ENCODE results near the gene TRPM3.

The TRPM3 gene

GRCh38 chr9:70814597-70814996 lies 306.8 kb downstream of the TRPM3 start:
- TF ChIP-seq, protein P1, sequence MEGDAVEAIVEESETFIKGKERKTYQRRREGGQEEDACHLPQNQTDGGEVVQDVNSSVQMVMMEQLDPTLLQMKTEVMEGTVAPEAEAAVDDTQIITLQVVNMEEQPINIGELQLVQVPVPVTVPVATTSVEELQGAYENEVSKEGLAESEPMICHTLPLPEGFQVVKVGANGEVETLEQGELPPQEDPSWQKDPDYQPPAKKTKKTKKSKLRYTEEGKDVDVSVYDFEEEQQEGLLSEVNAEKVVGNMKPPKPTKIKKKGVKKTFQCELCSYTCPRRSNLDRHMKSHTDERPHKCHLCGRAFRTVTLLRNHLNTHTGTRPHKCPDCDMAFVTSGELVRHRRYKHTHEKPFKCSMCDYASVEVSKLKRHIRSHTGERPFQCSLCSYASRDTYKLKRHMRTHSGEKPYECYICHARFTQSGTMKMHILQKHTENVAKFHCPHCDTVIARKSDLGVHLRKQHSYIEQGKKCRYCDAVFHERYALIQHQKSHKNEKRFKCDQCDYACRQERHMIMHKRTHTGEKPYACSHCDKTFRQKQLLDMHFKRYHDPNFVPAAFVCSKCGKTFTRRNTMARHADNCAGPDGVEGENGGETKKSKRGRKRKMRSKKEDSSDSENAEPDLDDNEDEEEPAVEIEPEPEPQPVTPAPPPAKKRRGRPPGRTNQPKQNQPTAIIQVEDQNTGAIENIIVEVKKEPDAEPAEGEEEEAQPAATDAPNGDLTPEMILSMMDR (IDR thresholded peaks at IDR 0.05; ENCODE audit: low read depth, low read length) = no peak
- no peak overlapping the region for H3K4me3 ChIP-seq (ENCODE audit: low read depth, low read length)

DNA sequence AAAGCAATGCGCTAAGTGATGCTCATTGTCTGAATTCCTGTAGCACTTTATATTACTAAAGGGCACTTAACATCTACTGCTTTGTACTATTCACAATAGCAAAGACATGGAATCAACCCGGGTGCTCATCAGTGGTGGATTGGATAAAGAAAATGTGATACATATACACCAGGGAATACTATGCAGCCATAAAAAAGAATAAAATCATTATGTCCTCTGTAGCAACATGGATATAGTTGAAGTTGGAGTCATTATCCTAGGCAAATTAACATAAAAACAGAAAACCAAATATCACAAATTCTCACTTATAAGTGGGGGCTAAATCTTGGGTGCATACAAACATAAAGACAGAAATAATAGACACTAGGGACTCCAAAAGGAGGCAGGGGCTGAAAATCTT lies 308.3 kb downstream of the TRPM3 start:
- no peak overlapping the region for H3K4me3 ChIP-seq (ENCODE audit: low read depth, low read length)
- TF ChIP-seq, protein P1 (IDR thresholded peaks at IDR 0.05; ENCODE audit: low read depth, low read length) = no peak

GRCh38 chr9:70811638-70812037 lies 309.8 kb downstream of the TRPM3 start:
- H3K4me3 ChIP-seq (ENCODE audit: low read depth, low read length) = no peak overlapping the region
- TF ChIP-seq, protein P1 (IDR thresholded peaks at IDR 0.05; ENCODE audit: low read depth, low read length) = no peak

DNA sequence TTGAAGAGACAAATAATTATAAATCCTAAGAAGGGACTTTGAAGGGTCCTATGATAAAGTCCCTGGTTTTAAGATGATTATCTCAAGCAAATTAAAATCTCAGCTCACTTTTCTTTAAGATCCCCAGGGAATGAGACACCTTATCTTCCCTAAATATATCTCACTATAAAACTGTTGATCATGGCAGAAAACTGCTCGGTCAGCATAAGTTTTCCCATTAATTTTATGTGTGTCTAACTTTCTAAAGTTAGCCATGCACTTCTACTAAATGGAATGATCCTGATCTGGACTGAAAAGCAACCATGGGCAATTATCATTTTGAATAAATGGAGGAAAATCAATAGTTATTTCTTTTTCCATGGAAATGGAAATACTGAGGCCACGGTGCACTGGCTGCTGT lies 314.5 kb downstream of the TRPM3 start:
- TF ChIP-seq, protein P1 (IDR thresholded peaks at IDR 0.05; ENCODE audit: low read depth, low read length) = no peak
- no peak overlapping the region for H3K4me3 ChIP-seq (ENCODE audit: low read depth, low read length)

DNA sequence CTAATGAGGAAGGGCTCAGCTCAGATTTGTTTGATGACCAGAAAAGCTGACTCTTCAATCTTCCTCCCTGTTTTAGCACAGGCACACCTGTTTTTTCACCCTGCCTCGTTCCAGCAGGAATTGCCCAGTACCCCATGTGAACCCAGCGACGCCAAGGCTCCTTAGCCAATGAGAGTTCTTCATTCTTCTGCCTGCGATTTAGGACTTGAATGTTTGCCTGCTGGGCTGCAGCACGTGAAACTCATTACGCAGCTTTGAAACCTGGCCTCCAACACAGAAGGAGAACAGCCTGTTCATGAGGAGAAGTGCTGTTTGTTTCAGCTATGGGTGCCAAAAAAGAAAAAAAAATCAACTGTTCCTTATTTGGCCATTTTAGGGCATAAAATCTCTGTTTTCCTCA lies 315.5 kb downstream of the TRPM3 start:
- no peak overlapping the region for H3K4me3 ChIP-seq (ENCODE audit: low read depth, low read length)
- TF ChIP-seq, protein P1 (IDR thresholded peaks at IDR 0.05; ENCODE audit: low read depth, low read length) = no peak

GRCh38 chr9:70802758-70803436 lies 318.5 kb downstream of the TRPM3 start:
- TF ChIP-seq, protein P1 (IDR thresholded peaks at IDR 0.05; ENCODE audit: low read depth, low read length) = no peak
- H3K4me3 ChIP-seq (ENCODE audit: low read depth, low read length) = no peak overlapping the region

DNA sequence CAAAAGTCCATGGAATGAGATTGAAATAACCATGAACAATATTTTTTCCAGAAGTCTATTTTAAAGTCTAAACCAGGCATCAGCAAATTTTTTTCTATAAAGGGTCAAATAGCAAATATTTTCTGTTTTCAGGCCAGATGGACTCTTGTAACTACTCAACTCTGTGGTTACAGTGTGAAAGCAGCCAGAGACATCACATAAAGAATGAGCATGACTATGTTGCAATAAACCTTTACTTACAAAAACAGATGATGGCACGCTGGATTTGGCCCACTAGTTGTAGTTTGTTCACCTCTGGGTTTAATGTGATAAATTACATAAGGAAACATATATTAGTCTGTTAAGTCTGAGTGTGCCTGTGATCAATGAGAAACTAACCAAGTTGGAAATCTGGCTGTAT lies 319.2 kb downstream of the TRPM3 start:
- TF ChIP-seq, protein P1 (IDR thresholded peaks at IDR 0.05; ENCODE audit: low read depth, low read length) = no peak
- H3K4me3 ChIP-seq (ENCODE audit: low read depth, low read length) = no peak overlapping the region

Measured in WI38 (cell line).